ENCODE measurements around the gene CUX1.

GRCh38 chr7:102050864-102051460 is 233.5 kb downstream of the CUX1 start:
- TF ChIP-seq CTCF (IDR thresholded peaks at IDR 0.05) (no peak), POLR2A (IDR thresholded peaks at IDR 0.05) (no peak)

Measured in lower leg skin (tissue), 3 donors.